DMS53 treated with DMSO at 0.1 percent for 48 hours (cell line): ENCODE data around the gene MRPL19.

Experiments used
- DNase-seq: peaks from one replicate; lab custom pipeline; 2025; ENCODE audit not compliant: unreplicated experiment; lab: John Stamatoyannopoulos, UW

The MRPL19 gene

GRCh38 chr2:75646583-75647425, at the start of gene MRPL19:
TSS of gene MRPL19 (plus strand) at chr2:75646783. CDS start at chr2:75646808, 25 bp downstream.
- peak; percentile 87 for DNase-seq

GRCh38 chr2:75596784-75597183, 49.8 kb upstream of the MRPL19 start:
- DNase-seq = no peak

- no peak for DNase-seq
Measured at GRCh38 chr2:75597949-75598348, 48.6 kb upstream of the MRPL19 start.

GRCh38 chr2:75598589-75599155, 47.9 kb upstream of the MRPL19 start:
- no peak for DNase-seq

GRCh38 chr2:75600461-75601011, 46.0 kb upstream of the MRPL19 start:
- DNase-seq = no peak

- DNase-seq = peak; percentile 11
Measured at GRCh38 chr2:75602724-75603342, 43.8 kb upstream of the MRPL19 start.

- DNase-seq = no peak
Measured at GRCh38 chr2:75603477-75603876, 43.1 kb upstream of the MRPL19 start.

- DNase-seq = no peak
Measured at GRCh38 chr2:75604484-75604883, 42.1 kb upstream of the MRPL19 start.

- no peak for DNase-seq
Measured at GRCh38 chr2:75605770-75606529, 40.6 kb upstream of the MRPL19 start.

GRCh38 chr2:75606761-75607399, 39.7 kb upstream of the MRPL19 start:
- DNase-seq = no peak

- DNase-seq = no peak
Measured at GRCh38 chr2:75607400-75607798, 39.2 kb upstream of the MRPL19 start.

- peak; percentile 11 for DNase-seq
Measured at GRCh38 chr2:75607988-75608683, 38.4 kb upstream of the MRPL19 start.

GRCh38 chr2:75608684-75609333, 37.8 kb upstream of the MRPL19 start:
- DNase-seq = peak; percentile 60

GRCh38 chr2:75609334-75609689, 37.3 kb upstream of the MRPL19 start:
- DNase-seq = no peak

- no peak for DNase-seq
Measured at GRCh38 chr2:75609937-75610508, 36.6 kb upstream of the MRPL19 start.

GRCh38 chr2:75610671-75611070, 35.9 kb upstream of the MRPL19 start:
- DNase-seq = no peak

GRCh38 chr2:75612108-75612861, 34.3 kb upstream of the MRPL19 start:
- DNase-seq = no peak

- DNase-seq = no peak
Measured at GRCh38 chr2:75612862-75613243, 33.7 kb upstream of the MRPL19 start.
